Measurements from ENCODE around the gene DHRS7B.
"Not testable (repeated sequence)": the region's sequence is repeated elsewhere in the genome, so short reads cannot be mapped to it uniquely, and the experiment has no call there.

The DHRS7B gene

GRCh38 chr17:21177854-21178600, 51.3 kb downstream of the DHRS7B start:
- DNase-seq (ENCODE audit: low spot score) = no peak

GRCh38 chr17:21183468-21183867, 56.7 kb downstream of the DHRS7B start:
- no peak for DNase-seq (ENCODE audit: low spot score)

GRCh38 chr17:21184570-21184969, 57.8 kb downstream of the DHRS7B start:
- no peak for DNase-seq (ENCODE audit: low spot score)

DNA sequence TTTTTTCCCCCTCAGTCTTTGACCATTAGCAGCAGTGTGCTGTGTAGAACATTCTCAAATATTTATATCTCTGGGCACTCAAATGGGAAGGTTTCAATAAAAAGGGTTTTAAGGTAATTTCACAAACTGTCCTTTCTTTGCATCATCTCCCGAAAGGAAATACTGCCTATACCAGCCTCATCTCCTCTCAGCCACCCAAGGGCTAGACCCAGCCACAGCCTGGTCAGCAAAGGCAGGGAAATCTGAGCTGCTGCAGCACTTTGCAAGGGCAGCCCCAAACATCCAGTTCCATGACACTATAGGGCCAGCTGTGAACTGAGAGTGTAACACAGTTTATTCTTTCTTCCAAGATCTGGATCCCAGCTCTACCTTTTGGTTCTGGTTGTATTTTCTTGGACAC, 58.3 kb downstream of the DHRS7B start:
- DNase-seq (ENCODE audit: low spot score) = no peak

DNA sequence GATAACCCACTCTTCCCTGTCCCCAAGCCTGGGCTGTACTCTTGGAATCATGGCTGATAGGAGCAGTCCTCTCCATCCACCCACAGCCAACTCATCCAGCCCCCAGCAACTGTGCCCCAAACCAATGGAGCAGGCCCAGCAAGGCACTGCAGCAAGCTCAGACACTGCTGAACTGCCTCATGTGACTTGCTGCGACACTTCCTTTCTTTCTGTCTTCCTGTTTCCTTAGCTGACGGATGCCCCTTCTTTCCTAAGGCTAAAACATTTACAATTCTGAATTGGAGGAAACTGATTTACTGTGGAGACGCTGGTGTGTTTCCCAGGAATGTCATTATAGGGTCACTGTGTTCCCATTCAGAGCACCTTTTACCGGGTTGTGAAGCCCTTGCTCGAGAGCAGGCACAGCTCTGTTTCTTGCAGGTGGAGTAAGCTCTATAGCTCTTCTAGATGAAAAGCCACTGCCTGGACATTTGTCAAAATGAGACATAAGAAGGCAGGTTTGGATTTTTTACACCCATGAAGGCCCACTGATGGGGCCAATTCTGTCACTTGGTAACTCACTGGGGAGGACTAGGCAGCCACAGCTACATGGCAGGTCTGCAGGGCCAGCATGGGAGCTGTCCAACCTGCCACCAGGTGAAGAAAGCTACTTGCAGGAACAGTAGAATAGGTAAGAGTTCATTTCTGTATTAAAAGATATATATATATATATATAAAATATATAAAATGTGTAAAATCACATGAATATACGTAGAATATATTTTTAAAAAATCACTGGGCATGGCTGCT, 59.8 kb downstream of the DHRS7B start:
- DNase-seq (ENCODE audit: low spot score) = no peak

GRCh38 chr17:21189361-21189760, 62.6 kb downstream of the DHRS7B start:
- DNase-seq (ENCODE audit: low spot score) = no peak

DNA sequence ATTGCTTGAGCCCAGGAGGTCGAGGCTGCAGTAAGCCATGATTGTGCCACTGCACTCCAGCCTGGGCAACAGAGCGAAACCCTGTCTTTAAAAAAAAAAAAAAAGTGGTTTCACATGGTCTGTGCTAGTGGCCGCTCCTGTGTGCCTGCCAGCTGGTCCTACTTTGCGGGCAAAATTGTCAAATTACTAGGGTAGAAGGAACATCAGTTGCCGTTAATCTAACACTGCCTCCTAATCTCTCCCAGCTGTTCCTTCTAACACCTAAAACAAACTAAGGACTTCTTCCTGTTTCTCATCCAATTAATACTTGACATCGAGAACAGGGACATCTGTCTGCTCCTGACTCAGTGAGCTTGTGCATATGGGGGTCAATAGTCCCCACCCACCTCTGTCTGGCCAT, 63.3 kb downstream of the DHRS7B start:
- no peak for DNase-seq (ENCODE audit: low spot score)

DNA sequence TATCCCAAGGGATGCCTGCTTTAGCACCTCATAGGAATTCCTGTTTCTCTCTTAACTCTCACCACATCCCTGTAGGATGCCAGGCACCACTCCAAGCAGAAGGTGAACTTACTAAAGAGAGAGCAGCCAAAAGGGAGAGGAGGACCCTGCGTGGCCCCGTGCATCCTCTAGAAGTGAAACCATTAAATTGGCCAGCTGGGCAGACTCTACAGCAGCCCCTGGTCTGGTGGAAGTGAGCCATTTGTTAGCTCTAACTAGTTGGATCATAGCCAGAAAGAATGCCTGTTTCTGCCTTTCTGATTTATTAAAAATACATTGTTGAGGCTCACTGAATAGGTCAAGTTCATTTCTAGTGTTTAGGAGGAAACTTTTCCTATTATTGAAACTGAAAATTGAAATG, 64.9 kb downstream of the DHRS7B start:
- DNase-seq (ENCODE audit: low spot score) = no peak

DNA sequence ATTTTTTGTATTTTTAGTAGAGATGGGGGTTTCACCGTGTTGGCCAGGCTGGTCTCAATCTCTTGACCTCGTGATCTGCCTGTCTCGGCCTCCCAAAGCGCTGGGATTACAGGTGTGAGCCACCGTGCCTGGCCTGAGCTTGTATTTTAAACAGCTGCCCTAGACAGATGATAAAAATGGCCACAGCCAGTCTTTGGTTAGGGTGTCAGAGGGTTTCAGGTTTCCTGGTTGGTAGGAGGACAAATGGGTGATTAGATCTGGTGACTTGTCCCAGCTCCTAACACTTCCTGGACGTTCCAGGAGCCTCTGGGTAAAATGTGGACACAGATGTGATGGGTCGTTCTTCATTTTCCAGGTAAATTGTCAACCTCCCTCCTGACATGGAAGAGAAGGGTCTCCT, 65.7 kb downstream of the DHRS7B start:
- DNase-seq (ENCODE audit: low spot score) = not testable (repeated sequence)

GRCh38 chr17:21193031-21193430, 66.3 kb downstream of the DHRS7B start:
- DNase-seq (ENCODE audit: low spot score) = no peak

GRCh38 chr17:21194226-21194625, 67.5 kb downstream of the DHRS7B start:
- DNase-seq (ENCODE audit: low spot score) = no peak

GRCh38 chr17:21194703-21195102, 67.9 kb downstream of the DHRS7B start:
- DNase-seq (ENCODE audit: low spot score) = peak; percentile 11

- DNase-seq (ENCODE audit: low spot score) = no peak
Measured at GRCh38 chr17:21196126-21196525, 69.4 kb downstream of the DHRS7B start.

DNA sequence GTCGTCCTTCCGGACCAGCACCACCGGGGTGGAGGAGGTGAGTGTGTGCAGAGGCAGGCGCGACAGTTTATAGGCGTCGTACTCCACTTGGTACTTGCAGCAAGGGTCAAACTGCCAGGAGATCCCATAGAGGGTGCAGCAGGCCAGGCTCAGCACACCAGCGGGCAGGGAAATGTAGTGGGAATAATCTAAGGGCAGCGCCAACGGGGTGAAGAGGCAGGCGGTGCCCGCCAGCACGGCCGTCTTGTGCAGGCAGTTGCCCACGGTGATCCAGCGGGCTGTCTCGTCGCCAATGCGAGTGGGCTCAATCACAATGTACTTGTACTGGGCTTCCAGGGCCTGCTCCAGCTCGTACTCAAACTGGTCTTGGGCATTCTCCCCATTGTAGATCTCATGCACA, 71.6 kb downstream of the DHRS7B start:
- no peak for DNase-seq (ENCODE audit: low spot score)

DNA sequence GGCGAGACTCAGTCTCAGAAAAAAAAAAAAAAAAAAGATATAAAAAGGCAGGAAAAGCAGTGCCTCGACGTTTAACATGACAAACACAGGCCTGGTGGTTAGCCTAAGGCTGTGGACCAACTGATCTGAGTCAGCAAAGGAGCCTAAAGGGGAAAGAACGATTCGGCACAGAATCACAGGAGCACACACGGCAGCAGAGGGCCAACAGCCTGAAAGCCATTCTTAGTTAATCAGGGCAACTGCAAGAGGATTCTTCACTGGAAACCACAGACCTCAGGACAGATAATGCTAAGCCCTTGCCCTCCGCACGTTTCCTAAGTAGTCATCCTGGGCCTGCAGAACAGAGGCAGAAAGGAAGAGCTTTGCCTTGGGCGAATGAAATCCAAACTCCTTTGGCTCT, 72.5 kb downstream of the DHRS7B start:
- no peak for DNase-seq (ENCODE audit: low spot score)

DNA sequence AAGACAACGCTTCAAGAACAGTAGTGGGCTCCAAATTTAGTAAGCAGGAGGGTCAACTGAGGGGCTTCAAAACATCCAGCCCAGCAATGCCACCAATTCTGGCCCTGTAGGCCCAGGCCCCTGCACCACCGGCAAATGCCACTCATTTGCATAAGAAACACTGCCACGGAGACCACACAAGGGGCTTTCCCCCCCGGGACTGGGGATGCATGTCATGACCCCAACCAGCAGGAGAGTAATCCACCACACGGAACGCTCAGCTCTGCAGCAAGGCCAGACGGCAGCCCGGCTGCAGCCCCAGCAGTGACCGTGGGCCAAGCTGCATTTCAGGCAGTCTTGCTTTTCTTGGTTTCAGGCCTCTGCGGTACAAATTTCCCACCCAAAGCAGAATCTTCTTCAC, 73.1 kb downstream of the DHRS7B start:
- DNase-seq (ENCODE audit: low spot score) = no peak

GRCh38 chr17:21200590-21201297, 74.0 kb downstream of the DHRS7B start:
- DNase-seq (ENCODE audit: low spot score) = no peak

- DNase-seq (ENCODE audit: low spot score) = no peak
Measured at GRCh38 chr17:21201298-21201595, 74.5 kb downstream of the DHRS7B start.

GRCh38 chr17:21201874-21202273, 75.1 kb downstream of the DHRS7B start:
- no peak for DNase-seq (ENCODE audit: low spot score)

- no peak for DNase-seq (ENCODE audit: low spot score)
Measured at GRCh38 chr17:21202512-21202911, 75.7 kb downstream of the DHRS7B start.

GRCh38 chr17:21204935-21205334, 78.2 kb downstream of the DHRS7B start:
- DNase-seq (ENCODE audit: low spot score) = no peak

DNA sequence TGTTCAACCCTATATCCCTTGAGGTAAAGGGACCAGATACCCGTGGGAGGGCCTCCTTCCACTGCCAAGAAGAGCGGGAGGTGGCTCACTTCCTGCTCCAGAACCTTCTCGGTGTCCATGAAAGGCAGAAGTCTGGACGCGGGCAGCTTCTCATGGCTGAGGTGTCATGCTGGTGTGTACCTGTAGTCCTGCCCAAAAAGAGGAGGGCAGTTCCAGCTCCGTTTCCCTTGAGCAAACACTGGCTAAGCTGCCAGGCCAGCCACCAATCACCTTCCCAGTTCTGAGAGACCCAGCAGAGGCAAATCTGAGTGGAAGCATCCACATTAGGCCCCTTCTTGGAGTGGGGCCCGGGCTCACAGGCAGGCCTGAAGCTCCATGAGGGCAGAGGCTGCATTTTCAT, 81.6 kb downstream of the DHRS7B start:
- DNase-seq (ENCODE audit: low spot score) = no peak

GRCh38 chr17:21209511-21210175, 82.9 kb downstream of the DHRS7B start:
- no peak for DNase-seq (ENCODE audit: low spot score)

Data from pons (tissue), 1 donor.